Suprapubic skin (tissue), 4 donors: ENCODE data around the gene AURKA. TPM values are rescaled to one million over a fixed set of nuclear protein-coding genes. Genes with fewer than 3 reads are reported as not detected.

Experiments
- DNase-seq, 2 donors: peaks; one replicate each; pipeline ENCODE4 v3.0.0-alpha.2; 2019; ENCODE audit warnings: low spot score in 2 of 2
- H3K27ac ChIP-seq: fragments of 200-600 bp; sonication (generic); one replicate; pipeline ENCODE4 v1.5.1; 2019
- H3K27me3 ChIP-seq: fragments of 200-600 bp; sonication (generic); one replicate; pipeline ENCODE4 v1.5.1; 2019
- H3K36me3 ChIP-seq: fragments of 200-600 bp; sonication (generic); one replicate; pipeline ENCODE4 v1.5.1; 2019
- H3K4me1 ChIP-seq: fragments of 200-600 bp; sonication (generic); one replicate; pipeline ENCODE4 v1.5.1; 2019
- H3K4me3 ChIP-seq: fragments of 200-600 bp; sonication (generic); one replicate; pipeline ENCODE4 v1.5.1; 2019; ENCODE audit warnings: mild to moderate bottlenecking
- H3K9me3 ChIP-seq: fragments of 200-600 bp; sonication (generic); one replicate; pipeline ENCODE4 v1.5.1; 2019
- EP300 ChIP-seq: sonication (generic); formaldehyde crosslinking; IDR thresholded peaks from one replicate; pipeline ENCODE4 v1.6.1; 2017; ENCODE audit warnings: antibody characterized with exemption
- POLR2A ChIP-seq, 2 donors: fragments of 450-650 bp; IDR thresholded peaks; one replicate each; pipeline ENCODE4 v1.6.1; 2017; ENCODE audit warnings: antibody characterized with exemption in 2 of 2, mild to moderate bottlenecking in 2 of 2, moderate library complexity in 2 of 2
- POLR2AphosphoS5 ChIP-seq, 3 donors: sonication (generic); formaldehyde crosslinking; IDR thresholded peaks; one replicate each; pipeline ENCODE4 v1.6.1; 2017; ENCODE audit warnings: antibody characterized with exemption in 3 of 3
- WGBS: methylation state at CpG from one replicate; pipeline ENCODE4 v1.1.5; 2018; 5-methylcytosine and 5-hydroxymethylcytosine counted together
- total RNA-seq, 4 donors: library from RNA; depleted of rRNA; stranded (reverse); fragments of >200 nt; gene quantifications; one replicate each; pipeline ENCODE4 v1.1.0, GENCODE V29; 2016
- TF ChIP-seq, protein P1 (sequence below), 2 donors: fragments of 200-600 bp in 1 of 2; fragments of 450-650 bp in 1 of 2; sonication (generic) in 1 of 2; IDR thresholded peaks; one replicate each; pipeline ENCODE4 v1.5.1; 2016 to 2019; ENCODE audit warnings: antibody characterized with exemption in 2 of 2, mild to moderate bottlenecking in 1 of 2, moderate library complexity in 1 of 2

Gene AURKA
- total RNA-seq: 1 to 10 TPM; 2.1 to 5.7 (median 2.5) TPM

DNA sequence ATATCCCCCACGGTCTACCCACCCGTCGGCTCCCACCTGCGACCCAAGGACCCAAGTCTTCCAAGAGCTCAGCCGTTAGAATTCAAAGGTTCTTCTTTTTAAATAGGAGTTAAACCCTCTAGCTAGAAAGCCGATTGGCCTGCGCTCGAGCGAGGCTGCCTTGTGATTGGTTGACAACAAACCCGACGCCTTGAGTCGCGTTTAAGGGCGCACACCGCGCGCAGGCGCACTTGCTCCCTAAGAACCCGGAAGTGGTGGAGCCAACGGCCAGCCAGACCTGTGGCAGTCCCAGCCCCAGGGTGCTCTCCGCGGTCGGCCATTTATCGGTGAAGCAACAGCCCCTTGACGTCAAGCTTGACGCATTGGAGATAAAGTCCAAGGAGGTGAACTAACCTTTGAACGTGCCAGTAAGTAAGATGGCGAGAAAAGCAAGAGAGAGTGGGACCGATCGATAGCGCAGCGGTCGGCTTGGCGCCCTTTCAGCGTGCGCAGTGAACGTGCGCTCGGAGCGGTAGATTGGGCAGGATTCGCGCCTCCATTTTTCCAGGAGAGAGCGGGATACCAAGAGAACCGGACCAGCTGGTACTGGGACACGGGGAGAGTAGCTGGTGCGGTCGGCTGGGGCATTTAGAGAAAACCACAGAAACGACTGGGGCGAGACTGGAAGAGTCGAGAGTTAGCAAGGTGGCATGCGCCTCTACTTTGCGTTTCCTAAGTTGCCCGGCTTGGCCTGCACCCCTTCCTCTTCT, at the start of gene AURKA, which contains the start of gene CSTF1:
Gene AURKA (minus strand): TSS at position 84 of the 749 bp plus-strand sequence. CDS start 4,018 bp downstream, outside the sequence.
Gene CSTF1 (plus strand): TSS at position 514 of the 749 bp plus-strand sequence. CDS start 2,908 bp downstream, outside the sequence.
- TF ChIP-seq EP300: peak; percentile 65
- TF ChIP-seq, protein P1, sequence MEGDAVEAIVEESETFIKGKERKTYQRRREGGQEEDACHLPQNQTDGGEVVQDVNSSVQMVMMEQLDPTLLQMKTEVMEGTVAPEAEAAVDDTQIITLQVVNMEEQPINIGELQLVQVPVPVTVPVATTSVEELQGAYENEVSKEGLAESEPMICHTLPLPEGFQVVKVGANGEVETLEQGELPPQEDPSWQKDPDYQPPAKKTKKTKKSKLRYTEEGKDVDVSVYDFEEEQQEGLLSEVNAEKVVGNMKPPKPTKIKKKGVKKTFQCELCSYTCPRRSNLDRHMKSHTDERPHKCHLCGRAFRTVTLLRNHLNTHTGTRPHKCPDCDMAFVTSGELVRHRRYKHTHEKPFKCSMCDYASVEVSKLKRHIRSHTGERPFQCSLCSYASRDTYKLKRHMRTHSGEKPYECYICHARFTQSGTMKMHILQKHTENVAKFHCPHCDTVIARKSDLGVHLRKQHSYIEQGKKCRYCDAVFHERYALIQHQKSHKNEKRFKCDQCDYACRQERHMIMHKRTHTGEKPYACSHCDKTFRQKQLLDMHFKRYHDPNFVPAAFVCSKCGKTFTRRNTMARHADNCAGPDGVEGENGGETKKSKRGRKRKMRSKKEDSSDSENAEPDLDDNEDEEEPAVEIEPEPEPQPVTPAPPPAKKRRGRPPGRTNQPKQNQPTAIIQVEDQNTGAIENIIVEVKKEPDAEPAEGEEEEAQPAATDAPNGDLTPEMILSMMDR (IDR thresholded peaks at IDR 0.05): no peak
- TF ChIP-seq POLR2AphosphoS5 (IDR thresholded peaks at IDR 0.05): peak; percentile 49 to 95 (median 92)
- Histone ChIP-seq H3K4me3 (peak within 1 kb of the TSS; percentile 83), H3K9me3 (no peaks in the 10 kb centered on the region), H3K27me3 (no peaks in the 10 kb centered on the region), H3K36me3 (peaks cover 23% of the 10 kb centered on the region), H3K27ac (peak within 1 kb of the TSS; percentile 93), H3K4me1 (peaks cover 23% of the 10 kb centered on the region)
- WGBS: under 1% methylated on average over 33 of the region's 53 CpGs
- DNase-seq: peak; percentile 100

DNA sequence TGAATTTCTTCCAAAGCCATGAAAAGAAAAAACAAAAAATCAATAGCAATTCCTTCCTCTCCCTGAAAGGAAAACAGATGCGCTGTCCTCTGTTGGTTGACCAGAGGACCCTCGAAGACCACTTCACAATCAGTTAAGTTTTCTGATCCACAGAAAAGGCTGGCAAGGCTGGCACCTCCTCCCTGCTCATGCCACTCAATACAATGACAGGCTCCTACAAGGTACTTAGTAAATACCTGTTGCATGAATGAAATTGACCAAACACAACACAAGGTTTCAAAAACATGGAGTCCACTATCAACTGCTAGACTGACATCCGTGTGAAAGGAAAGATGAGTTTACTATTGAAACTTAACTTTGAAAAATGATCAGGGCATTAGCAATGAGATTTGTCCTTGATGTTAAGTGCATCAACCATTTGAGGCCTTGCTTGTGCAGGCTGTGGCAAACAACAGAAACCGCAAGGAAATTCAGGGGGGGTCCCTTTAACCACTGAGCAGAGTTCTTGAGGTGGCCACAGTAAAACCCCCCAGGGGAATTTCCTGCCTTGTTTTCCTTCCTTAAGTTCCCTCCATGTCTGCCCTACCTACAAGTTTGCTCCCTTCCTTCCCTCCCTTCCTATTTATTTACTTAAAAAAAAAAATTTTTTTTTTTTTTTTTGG, 48.5 kb upstream of the AURKA start:
- TF ChIP-seq POLR2A (IDR thresholded peaks at IDR 0.05) (no peak), POLR2AphosphoS5 (IDR thresholded peaks at IDR 0.05) (no peak)
- TF ChIP-seq, protein P1 (IDR thresholded peaks at IDR 0.05): no peak
- Histone ChIP-seq H3K27ac (no peak overlapping the region), H3K4me1 (peaks cover 15% of the 10 kb centered on the region), H3K4me3 (no peak overlapping the region), H3K36me3 (no peaks in the 10 kb centered on the region), H3K9me3 (no peaks in the 10 kb centered on the region), H3K27me3 (no peaks in the 10 kb centered on the region)
- 85% methylated on average over 4 of the region's 4 CpGs for WGBS
- no peak for DNase-seq

DNA sequence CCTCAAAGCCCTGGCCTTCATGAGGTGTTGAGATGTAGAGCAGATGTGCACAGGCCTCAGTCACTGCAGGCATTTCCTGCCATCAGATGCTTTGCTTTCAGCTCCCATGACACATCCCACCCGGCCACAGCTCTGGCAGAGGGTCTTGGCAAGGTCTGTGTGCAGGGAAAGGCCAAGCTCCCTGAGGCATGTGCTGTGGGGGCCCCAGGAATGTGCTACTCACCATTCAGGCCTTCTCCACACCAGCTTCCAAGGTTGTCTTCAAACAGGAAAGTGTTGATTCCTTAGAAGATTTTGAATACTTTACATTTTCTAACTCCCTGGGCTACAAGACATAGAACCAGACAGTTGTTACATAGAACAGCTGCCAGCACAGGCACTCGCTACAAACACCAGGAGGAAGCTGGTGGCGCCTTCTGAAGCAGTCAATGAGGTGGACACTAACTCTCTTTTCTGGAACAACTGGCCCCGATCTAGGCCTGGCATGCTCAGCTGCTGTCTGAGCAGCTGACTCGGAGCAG, 47.8 kb upstream of the AURKA start:
- H3K27ac ChIP-seq: no peak overlapping the region
- 40% methylated on average over 5 of the region's 5 CpGs for WGBS
- H3K9me3 ChIP-seq: no peaks in the 10 kb centered on the region
- DNase-seq: no peak
- TF ChIP-seq, protein P1 (IDR thresholded peaks at IDR 0.05): no peak
- H3K27me3 ChIP-seq: no peaks in the 10 kb centered on the region
- H3K4me3 ChIP-seq: no peak overlapping the region
- peaks cover 15% of the 10 kb centered on the region for H3K4me1 ChIP-seq
- no peaks in the 10 kb centered on the region for H3K36me3 ChIP-seq

DNA sequence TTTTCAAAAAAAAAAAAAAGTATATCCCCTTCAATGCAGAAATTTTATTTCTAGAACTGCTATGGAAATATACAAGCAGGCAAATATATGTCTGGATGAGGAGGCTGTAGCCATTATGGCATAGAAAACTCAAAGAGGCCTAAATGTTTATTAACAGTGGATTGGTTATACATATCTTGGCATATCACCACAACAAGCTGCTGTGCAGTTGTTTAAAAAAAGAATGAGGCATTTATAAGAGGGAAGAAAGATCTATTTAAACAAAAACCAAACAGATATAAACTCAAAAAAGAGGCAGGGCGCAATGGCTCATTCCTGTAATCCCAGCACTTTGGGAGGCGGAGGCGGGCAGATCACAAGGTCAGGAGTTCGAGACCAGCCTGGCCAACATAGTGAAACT, 46.3 kb upstream of the AURKA start:
- H3K9me3 ChIP-seq: no peaks in the 10 kb centered on the region
- no peak overlapping the region for H3K4me3 ChIP-seq
- TF ChIP-seq POLR2A (IDR thresholded peaks at IDR 0.05) (no peak), EP300 (no peak), POLR2AphosphoS5 (IDR thresholded peaks at IDR 0.05) (no peak)
- TF ChIP-seq, protein P1 (IDR thresholded peaks at IDR 0.05): no peak
- H3K4me1 ChIP-seq: peaks cover 21% of the 10 kb centered on the region
- H3K27me3 ChIP-seq: no peaks in the 10 kb centered on the region
- DNase-seq: no peak
- H3K27ac ChIP-seq: no peak overlapping the region
- WGBS: 91% methylated on average over 4 of the region's 4 CpGs
- no peaks in the 10 kb centered on the region for H3K36me3 ChIP-seq
